ENCODE measurements around the gene SCG5. TPM values are rescaled to one million over a fixed set of nuclear protein-coding genes. Genes with fewer than 3 reads are reported as not detected.

Gene SCG5
- total RNA-seq, 1 experiment from 2014 or later: 23.9 TPM

GRCh38 chr15:32746116-32746857, 104.8 kb downstream of the SCG5 start:
- no peak overlapping the region for H2BK15ac ChIP-seq (ENCODE audit: low read depth, low read length)
- no peaks in the 10 kb centered on the region for H3K36me3 Mint-ChIP-seq (ENCODE audit: insufficient read depth in 1 of 3, low read depth in 3 of 3)
- DNase-seq: no peak
- no peak overlapping the region for H2BK12ac ChIP-seq (ENCODE audit: insufficient read length, low read depth, low read length)
- no peaks in the 10 kb centered on the region for H3K9me3 Mint-ChIP-seq
- H3K4me3 Mint-ChIP-seq: no peak overlapping the region
- H3K4me1 Mint-ChIP-seq: peaks cover 8% of the 10 kb centered on the region in 2 experiments; a peak in 3 of 4 replicates
- no peak overlapping the region for H4K91ac ChIP-seq (ENCODE audit: insufficient read length, low read depth, low read length)
- no peaks in the 10 kb centered on the region for H3K23me2 ChIP-seq (ENCODE audit: insufficient read length, low read depth, low read length, poor library complexity, severe bottlenecking)
- no peak overlapping the region for H2AFZ ChIP-seq (ENCODE audit: low read length)
- H4K20me1 ChIP-seq (ENCODE audit: control insufficient read depth, insufficient read depth, insufficient read length): no peaks in the 10 kb centered on the region
- no peak overlapping the region for H2BK20ac ChIP-seq (ENCODE audit: low read depth, low read length, poor library complexity, severe bottlenecking)
- H3K79me2 ChIP-seq (ENCODE audit: insufficient read depth, low read length): no peaks in the 10 kb centered on the region
- no peak overlapping the region for H3K27ac Mint-ChIP-seq
- no peak overlapping the region for H3K23ac ChIP-seq (ENCODE audit: insufficient read length, low read depth, low read length)
- H3K4ac ChIP-seq (ENCODE audit: low read depth, low read length): no peak overlapping the region
- no peaks in the 10 kb centered on the region for H3K79me1 ChIP-seq (ENCODE audit: insufficient read depth, low read depth, low read length, poor library complexity, severe bottlenecking)
- no peak overlapping the region for H4K8ac ChIP-seq (replicated peaks; ENCODE audit: insufficient read length, low read depth, low read length)
- no peak overlapping the region for H3K18ac ChIP-seq (ENCODE audit: insufficient read length, low read depth, low read length)
- no peaks in the 10 kb centered on the region for H3K27me3 ChIP-seq (ENCODE audit: insufficient read depth, low read length)
- no peaks in the 10 kb centered on the region for H3K9me3 ChIP-seq (ENCODE audit: control insufficient read depth, low read depth, low read length)
- no peak for TF ChIP-seq CTCF (conservative IDR thresholded peaks at IDR 0.05)
- no peak overlapping the region for H2BK120ac ChIP-seq (ENCODE audit: low read depth, low read length, poor library complexity, severe bottlenecking)
- H3K4me2 ChIP-seq (ENCODE audit: insufficient read depth, insufficient read length, low read length): no peak overlapping the region
- WGBS (ENCODE audit: extremely low coverage, insufficient read length, low lambda C conversion rate): no CpG with 5 or more reads among the region's 4 CpGs
- no peak overlapping the region for H3K27ac ChIP-seq (ENCODE audit: insufficient read length, low read depth, low read length)
- no peak overlapping the region for H4K5ac ChIP-seq (ENCODE audit: insufficient read length, low read depth, low read length)
- no peak overlapping the region for H3K56ac ChIP-seq (ENCODE audit: insufficient read length, low read depth, low read length)
- no peak overlapping the region for H3K14ac ChIP-seq (ENCODE audit: insufficient read depth, low read length)
- H3K9ac ChIP-seq (ENCODE audit: extremely low read depth, insufficient read length, low read length): no peak overlapping the region
- no peak overlapping the region for H2BK5ac ChIP-seq (ENCODE audit: insufficient read length, low read length)
- no peak overlapping the region for H3T11ph ChIP-seq (ENCODE audit: low read length)
- no peaks in the 10 kb centered on the region for H3K27me3 Mint-ChIP-seq (ENCODE audit: low read depth)
- peaks cover 3% of the 10 kb centered on the region; the same call in 1 of the 2 replicates for H3K4me1 ChIP-seq (ENCODE audit: insufficient read depth, low read length)
- no peak overlapping the region for H2AK5ac ChIP-seq (ENCODE audit: insufficient read length, low read length)

Other genes starting within 250 kb of the SCG5 start
- 0.85 TPM in 1 of 2 replicates, not detected in the other for gene GOLGA8K, start 238.4 kb upstream of the SCG5 start, total RNA-seq (2021)
- gene GOLGA8O, start 186.1 kb upstream of the SCG5 start, total RNA-seq (2021): not detected in 2 replicates
- gene GOLGA8N, start 48.3 kb upstream of the SCG5 start, total RNA-seq (2021): 0.50 and 0.57 TPM in 2 replicates
- gene ARHGAP11A, start 26.2 kb upstream of the SCG5 start, total RNA-seq (2021): 94.2 and 94.4 TPM in 2 replicates
- 1.0 and 1.1 TPM in 2 replicates for gene GREM1, start 76.3 kb downstream of the SCG5 start, total RNA-seq (2021)

Data from H9 (cell line).